GM19452 (cell line): ENCODE results near the gene OBP2B.
"Not testable (repeated sequence)": the region's sequence is repeated elsewhere in the genome, so short reads cannot be mapped to it uniquely, and the experiment has no call there.

ENCODE experiments used
- ATAC-seq: cut with Tn5 transposase; IDR thresholded peaks from one replicate; pipeline ENCODE4 v1.9.1; 2021; ENCODE audit not compliant: unreplicated experiment

The OBP2B gene

GRCh38 chr9:133208880-133209300, at the start of gene OBP2B:
Gene OBP2B, minus strand, starts transcription at chr9:133209250. Its CDS starts 51 bp downstream, at chr9:133209199.
- ATAC-seq: not testable (repeated sequence)

- no peak for ATAC-seq
Observed at GRCh38 chr9:133258061-133259015, 49.3 kb upstream of the OBP2B start.

GRCh38 chr9:133257465-133257956, 48.5 kb upstream of the OBP2B start:
- ATAC-seq: no peak

- no peak for ATAC-seq
Observed at GRCh38 chr9:133256686-133257091, 47.6 kb upstream of the OBP2B start.

- ATAC-seq: no peak
Observed at GRCh38 chr9:133256136-133256461, 47.0 kb upstream of the OBP2B start.

GRCh38 chr9:133255371-133256135, 46.5 kb upstream of the OBP2B start:
- ATAC-seq: no peak

- ATAC-seq: no peak
Observed at GRCh38 chr9:133254471-133254870, 45.4 kb upstream of the OBP2B start.

- no peak for ATAC-seq
Observed at GRCh38 chr9:133253268-133253667, 44.2 kb upstream of the OBP2B start.

GRCh38 chr9:133252301-133253020, 43.4 kb upstream of the OBP2B start:
- no peak for ATAC-seq

- ATAC-seq: no peak
Observed at GRCh38 chr9:133251773-133252172, 42.7 kb upstream of the OBP2B start.

GRCh38 chr9:133251221-133251620, 42.2 kb upstream of the OBP2B start:
- not testable (repeated sequence) for ATAC-seq

- ATAC-seq: no peak
Observed at GRCh38 chr9:133250741-133251170, 41.7 kb upstream of the OBP2B start.

- ATAC-seq: no peak
Observed at GRCh38 chr9:133249337-133249736, 40.3 kb upstream of the OBP2B start.

- ATAC-seq: no peak
Observed at GRCh38 chr9:133248726-133249295, 39.8 kb upstream of the OBP2B start.

GRCh38 chr9:133247632-133248031, 38.6 kb upstream of the OBP2B start:
- no peak for ATAC-seq

- ATAC-seq: no peak
Observed at GRCh38 chr9:133246991-133247390, 37.9 kb upstream of the OBP2B start.

GRCh38 chr9:133246562-133246961, 37.5 kb upstream of the OBP2B start:
- no peak for ATAC-seq

GRCh38 chr9:133242991-133243390, 33.9 kb upstream of the OBP2B start:
- ATAC-seq: no peak

GRCh38 chr9:133242241-133242640, 33.2 kb upstream of the OBP2B start:
- no peak for ATAC-seq

GRCh38 chr9:133239533-133240090, 30.6 kb upstream of the OBP2B start:
- no peak for ATAC-seq
